HG03469 (cell line): ENCODE measurements around the gene IFNL1.
"Not testable (repeated sequence)": the region's sequence is repeated elsewhere in the genome, so short reads cannot be mapped to it uniquely, and the experiment has no call there.

Source experiments
- ATAC-seq: cut with Tn5 transposase; IDR thresholded peaks from one replicate; pipeline ENCODE4 v1.9.1; 2021; ENCODE audit warnings: mild to moderate bottlenecking, moderate library complexity, moderate number of reproducible peaks; ENCODE audit not compliant: unreplicated experiment

IFNL1 gene

GRCh38 chr19:39307822-39308530 lies 11.8 kb downstream of the IFNL1 start:
- no peak for ATAC-seq

DNA sequence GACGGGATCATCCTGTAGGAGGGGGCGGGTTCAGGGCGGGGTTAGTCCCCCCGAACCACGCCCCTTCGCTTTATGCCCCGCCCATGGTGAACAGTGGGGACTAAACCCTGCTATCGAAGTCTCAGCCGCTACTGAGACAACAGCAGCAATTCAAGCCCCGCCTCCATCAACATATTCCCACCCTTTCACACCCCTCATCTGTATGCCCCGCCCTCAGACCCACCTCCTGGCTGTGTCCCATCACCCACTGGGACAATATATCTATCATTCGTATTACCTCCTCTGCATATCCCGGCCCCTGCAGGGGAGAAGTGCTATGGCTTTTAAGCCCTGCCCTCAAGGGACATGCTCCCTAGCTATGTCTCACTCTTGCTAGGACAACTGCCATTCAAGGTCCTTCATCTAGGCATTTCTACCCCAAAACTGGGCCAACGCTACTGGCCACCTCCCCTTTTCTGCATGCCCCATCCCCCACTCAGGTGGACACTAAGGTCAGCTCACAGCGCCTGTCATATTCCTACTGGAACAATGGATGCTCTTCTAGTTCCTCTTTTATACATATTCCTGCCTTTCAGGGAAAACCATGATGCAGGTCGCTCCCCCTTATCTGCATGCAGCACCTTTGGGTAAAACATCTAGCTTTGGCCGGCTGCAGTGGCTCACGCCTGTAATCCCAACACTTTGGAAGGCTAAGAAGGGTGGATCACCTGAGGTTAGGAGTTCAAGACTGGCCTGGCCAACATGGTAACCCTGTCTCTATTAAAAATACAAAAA lies 12.5 kb downstream of the IFNL1 start:
- no peak for ATAC-seq

GRCh38 chr19:39309305-39309670 lies 13.1 kb downstream of the IFNL1 start:
- not testable (repeated sequence) for ATAC-seq

GRCh38 chr19:39310558-39311311 lies 14.5 kb downstream of the IFNL1 start:
- no peak for ATAC-seq

- ATAC-seq = no peak
These were observed 18.0 kb downstream of the IFNL1 start for GRCh38 chr19:39314016-39314728.

DNA sequence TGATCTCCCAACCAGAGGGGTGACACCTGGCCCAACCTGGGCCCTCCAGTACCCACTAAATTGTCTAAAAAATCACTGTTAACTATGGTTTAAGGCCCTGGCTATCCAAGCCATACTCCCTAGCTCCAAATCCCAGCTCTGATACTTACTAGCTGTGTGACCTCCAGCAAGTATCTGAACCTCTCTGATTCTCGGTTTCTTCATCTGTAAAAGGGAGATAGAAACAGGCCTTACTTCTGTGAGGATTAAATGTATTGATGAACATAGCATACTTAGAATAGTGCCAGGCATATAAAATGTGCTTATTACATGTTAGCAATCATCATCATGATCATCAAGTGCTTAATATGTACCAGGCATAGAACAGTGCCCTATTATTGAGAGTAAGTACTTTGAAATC lies 19.7 kb downstream of the IFNL1 start:
- no peak for ATAC-seq

GRCh38 chr19:39316627-39317321 lies 20.6 kb downstream of the IFNL1 start:
- ATAC-seq = no peak

GRCh38 chr19:39317476-39317875 lies 21.3 kb downstream of the IFNL1 start:
- no peak for ATAC-seq

DNA sequence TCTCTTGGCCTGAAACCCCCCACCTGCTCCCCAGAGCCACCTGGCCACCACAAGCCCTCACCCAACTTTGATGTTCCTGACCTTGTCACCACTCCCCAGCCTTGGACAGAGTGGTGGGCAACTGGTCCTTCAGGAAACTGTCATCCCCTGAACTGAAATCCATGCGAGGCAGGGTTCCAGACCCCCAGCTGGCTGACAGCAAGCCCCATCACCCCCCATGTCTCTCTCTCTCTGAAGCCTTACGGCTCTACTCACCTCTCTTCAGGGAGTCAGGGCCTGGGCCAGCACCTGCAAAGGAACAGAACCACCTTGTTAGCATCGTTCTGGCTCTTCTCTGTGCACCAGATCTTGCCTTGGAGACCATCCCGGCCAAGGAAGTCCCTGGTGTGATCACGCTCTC lies 21.9 kb downstream of the IFNL1 start:
- no peak for ATAC-seq

DNA sequence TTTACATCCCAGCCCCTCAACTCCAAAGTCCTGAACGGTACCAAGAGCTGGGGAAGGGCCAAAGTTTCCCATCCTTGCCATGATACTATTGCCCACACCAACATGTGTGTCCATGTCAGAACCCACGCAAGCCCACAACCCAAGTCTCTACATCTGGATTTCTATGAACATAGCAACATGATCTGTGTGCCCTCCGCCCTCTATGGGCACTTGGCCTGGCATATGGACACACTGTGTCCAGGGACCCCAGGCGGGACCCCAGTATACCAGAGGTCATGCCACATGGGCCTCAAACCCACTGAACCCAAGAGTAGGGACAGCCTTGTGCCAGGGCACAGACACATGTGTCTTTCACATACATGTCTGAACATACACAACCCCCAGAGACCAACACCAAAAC lies 22.5 kb downstream of the IFNL1 start:
- no peak for ATAC-seq

- ATAC-seq = no peak
These were observed 23.1 kb downstream of the IFNL1 start for GRCh38 chr19:39319098-39319891.

- ATAC-seq = no peak
These were observed 23.7 kb downstream of the IFNL1 start for GRCh38 chr19:39319892-39320248.

DNA sequence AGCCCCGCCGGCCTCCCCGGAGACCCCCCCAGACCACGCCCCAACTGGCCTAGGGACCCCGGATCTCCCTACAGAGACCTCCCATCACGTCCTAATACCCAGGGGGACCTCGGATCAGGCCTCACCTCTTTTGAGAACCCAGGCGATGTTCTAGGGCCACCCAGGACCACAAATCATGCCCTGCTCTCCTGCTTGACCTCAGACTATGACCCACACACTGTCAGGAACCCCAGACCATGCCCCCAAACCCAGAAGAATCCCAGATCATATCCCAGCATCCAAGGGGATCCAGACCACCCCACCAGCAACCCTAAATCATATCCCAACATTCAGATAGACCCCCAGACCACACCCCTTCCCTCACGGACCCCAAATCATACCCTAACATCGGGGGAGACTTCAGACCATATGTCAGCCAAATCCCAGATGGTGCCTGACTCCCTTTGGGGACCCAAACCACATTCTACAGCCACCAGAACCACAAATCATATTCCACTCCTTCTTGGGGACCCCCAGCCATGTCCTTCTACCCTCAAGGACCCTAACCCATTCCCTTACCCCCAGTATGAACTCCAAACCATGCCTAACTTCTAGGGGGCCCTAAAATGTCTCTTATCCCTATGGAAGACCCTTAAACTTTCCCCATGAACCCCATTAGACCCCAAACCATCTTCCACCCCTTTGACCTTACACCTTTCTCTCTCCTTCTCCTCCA lies 25.1 kb downstream of the IFNL1 start:
- no peak for ATAC-seq

GRCh38 chr19:39321832-39322176 lies 25.6 kb downstream of the IFNL1 start:
- no peak for ATAC-seq

DNA sequence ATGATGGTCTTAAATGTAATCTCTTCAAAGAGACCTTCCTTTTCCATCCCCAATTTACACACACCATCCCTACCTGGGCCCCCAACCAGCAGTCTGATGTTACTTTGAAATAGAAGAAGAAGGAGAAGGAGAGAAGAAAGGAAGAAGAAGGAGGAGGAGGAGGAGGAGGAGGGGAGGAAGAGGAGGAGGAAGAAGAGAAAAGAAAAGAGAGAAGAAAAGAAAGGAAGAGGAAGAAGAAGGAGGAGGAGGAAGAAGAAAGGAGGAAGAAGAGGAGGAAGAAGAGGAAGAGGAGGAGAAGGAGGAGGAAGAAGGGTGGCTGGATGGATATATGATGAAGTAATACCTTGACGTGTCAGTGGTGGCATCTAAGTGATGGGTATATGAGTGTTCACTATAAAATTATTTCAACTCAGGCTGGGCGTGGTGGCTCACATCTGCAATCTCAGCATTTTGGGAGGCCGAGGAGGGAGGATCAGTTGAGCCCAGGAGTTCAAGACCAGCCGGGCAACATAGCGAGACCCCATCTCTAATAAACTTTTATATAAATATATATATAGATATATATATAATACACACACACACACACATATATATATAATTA lies 28.1 kb downstream of the IFNL1 start:
- no peak for ATAC-seq

DNA sequence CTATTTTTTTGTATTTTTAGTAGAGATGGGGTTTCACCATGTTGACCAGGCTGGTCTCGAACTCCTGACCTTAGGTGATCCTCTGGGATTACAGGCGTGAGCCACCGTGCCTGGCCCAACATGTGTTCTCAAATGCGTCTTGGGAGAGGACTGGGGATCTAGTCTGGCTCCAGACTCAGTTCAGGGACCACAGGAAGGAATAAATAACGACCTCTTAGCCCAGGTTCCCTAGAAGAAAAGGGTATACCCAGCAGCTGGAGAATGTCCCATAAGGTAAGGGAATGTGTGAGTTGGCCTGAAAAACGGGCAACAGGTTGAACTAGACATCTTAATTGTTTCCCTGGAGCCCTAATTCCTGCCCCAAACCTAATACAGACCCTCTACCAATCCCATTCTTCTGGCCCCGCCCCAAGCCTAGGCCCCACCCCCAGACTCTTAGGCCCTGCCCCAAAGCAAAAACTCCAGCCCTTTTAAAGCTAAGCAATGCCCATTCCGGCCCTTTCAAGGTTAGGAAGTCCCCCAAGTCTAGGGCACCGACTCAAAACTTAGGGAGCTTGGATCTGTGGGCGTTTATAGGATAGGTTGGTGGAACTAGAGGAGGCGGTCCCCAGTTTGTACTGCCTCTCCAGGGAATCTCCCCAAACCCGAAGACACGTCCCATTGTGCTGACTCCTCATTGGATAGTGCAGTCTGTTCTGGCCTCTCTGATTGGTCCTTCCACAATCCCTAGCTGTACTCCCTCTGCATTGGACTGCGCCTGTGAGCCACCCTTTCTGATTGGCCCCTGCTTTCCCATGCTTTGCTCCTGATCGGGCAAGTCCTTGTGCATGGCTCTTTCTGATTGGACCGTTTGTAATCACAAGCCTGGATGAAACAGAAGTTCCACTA lies 29.8 kb downstream of the IFNL1 start:
- ATAC-seq = no peak

DNA sequence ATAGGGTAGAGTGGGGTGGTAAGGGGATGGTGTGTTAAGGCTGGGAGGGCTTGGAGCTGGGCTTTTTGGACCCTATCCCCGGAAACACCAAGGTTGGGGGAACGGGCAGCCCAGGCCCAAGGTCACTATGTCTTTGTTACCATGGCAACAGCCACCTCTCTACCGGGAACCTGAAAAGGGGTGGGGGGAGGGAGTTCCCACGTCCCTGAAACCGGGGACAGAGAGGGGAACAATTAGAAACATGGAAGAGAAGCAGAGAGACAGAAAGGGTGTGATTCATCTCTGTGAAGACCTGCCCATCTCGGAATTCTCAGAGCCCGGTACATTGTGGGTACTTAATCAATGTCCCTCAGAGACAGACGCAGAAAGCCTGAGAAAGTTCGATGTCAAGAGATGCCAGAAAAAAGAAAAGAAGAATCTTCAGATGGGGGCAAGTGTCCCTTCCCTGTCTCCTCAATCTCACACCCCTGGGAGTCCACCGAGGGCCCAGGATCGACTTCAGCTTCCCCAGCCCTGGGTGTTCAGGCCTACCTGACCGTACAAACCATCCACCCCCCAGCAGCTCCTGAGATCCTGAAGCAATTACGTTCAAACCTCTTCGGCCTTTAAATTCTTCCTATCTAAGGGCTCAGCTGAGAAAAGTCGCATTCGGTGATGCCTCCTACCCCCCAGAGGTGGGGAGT lies 31.3 kb downstream of the IFNL1 start:
- no peak for ATAC-seq
